Occipital lobe (tissue), 1 donor: ENCODE results near the gene DIO1. TPM values are rescaled to one million over a fixed set of nuclear protein-coding genes. Genes with fewer than 3 reads are reported as not detected.

ENCODE experiments used
- total RNA-seq: library from RNA; depleted of rRNA; stranded (reverse); fragments of >200 nt; gene quantifications from one replicate; pipeline ENCODE4 v1.2.3, GENCODE V29; 2014

Gene DIO1
- total RNA-seq, 1 donor from 2014 or later: not detected

Other genes with a start within 250 kb of the DIO1 start
- not detected for gene GLIS1, start 155.0 kb upstream of the DIO1 start, total RNA-seq
- gene NDC1, start 55.9 kb upstream of the DIO1 start, total RNA-seq: 50.4 TPM
- gene YIPF1, start 4.4 kb upstream of the DIO1 start, total RNA-seq: 13.7 TPM
- 21.2 TPM for gene IFT25, start 51.5 kb downstream of the DIO1 start, total RNA-seq
- 23.1 TPM for gene LRRC42, start 52.2 kb downstream of the DIO1 start, total RNA-seq
- gene LDLRAD1, start 124.0 kb downstream of the DIO1 start, total RNA-seq: not detected
- gene TMEM59, start 159.0 kb downstream of the DIO1 start, total RNA-seq: 122 TPM
- gene TCEANC2, start 159.4 kb downstream of the DIO1 start, total RNA-seq: 7.0 TPM